Measurements from ENCODE around the gene LY86.

The LY86 gene

DNA sequence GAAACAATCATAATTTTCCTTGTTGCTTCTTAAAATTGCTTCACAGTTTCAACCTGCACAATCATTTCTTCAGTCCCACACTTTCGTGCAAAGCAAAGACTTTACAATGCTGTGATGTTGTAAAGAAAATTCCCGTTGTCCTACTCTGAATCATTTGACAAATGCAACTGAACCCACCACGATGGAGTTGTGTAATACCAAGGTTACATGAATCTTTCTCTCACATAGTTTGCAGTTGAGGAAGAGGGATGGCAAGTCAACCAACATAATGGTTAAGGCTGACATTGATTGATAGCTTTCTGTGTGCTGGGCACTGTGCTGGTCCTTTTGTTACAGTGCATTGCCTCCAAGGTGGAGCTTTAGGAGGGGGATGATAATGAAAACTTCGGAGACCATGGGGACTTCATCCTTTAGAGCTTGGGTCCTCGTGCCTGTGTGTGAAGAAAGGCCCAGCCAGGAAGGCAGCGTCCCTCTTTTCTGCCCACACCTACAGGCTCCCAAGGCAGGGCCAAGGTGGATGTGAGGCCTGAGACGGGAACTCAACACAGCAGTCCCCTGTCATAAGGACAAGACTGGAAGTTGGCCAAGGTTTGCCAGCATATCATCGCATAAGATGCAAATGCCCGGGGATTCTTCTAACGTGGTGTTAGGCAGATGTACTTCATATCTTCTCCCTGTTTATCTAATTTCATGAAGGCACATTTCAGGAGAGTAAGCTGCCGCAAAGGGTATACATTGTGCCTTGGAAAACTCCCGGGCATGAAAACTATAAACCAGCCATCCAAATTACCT is 96.9 kb downstream of the LY86 start:
- peak; percentile 92 for DNase-seq

DNA sequence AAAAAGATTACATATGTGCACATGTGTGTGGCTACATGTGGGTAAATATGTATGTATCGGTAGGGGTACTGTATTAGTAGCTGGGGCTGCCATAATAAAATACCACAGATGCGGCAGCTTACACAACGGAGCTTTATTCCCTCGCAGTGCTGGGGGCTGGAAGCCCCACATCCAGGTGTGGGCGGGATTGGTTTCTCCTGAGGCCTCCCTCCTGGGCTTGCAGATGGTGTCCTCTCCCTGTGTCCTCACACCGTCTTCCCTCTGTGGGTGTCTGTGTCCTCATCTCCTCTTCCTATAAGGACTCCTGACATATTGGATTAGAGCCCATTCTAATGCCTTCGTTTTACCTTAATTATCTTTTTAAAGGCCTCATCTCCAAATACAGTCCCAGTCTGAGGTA is 97.7 kb downstream of the LY86 start:
- DNase-seq: no peak

DNA sequence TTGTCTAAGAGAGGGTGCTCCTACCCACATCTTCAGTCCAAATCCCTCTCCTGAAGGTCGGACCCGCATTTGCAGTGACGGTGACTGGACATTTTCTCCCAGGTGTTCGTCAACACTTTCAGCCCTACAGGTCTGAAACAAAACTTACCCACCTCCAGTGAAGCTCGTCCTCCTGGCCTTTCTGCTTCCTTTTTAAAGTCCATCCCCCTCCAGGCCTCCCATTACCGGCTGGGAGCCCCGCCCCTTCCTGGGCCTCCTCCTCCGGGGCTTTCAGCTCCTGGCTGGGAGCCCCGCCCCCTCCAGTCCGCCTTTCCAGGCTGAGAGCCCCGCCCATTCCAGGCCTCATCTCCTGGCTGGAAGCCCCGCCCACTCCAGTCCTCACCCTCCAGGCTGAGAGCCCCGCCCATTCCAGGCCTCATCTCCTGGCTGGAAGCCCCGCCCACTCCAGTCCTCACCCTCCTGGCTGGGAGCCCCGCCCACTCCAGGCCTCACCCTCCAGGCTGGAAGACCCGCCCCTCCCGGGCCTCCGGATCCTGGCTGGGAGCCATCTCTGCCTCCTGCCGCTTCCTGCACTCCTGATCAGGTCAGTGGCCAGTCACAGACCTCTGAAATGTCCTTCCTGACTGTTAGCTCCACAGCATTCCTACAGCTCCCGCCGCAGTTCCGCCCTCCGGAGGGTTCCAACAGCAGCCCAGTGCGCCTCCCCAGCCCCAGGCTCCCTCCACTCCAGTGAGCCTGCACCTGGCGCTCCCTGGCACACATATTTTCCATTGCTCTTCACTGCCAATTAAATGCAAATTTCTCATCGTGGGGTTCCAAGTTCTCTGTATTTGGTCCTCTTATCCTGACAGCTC is 98.5 kb downstream of the LY86 start:
- DNase-seq: peak; percentile 64

DNA sequence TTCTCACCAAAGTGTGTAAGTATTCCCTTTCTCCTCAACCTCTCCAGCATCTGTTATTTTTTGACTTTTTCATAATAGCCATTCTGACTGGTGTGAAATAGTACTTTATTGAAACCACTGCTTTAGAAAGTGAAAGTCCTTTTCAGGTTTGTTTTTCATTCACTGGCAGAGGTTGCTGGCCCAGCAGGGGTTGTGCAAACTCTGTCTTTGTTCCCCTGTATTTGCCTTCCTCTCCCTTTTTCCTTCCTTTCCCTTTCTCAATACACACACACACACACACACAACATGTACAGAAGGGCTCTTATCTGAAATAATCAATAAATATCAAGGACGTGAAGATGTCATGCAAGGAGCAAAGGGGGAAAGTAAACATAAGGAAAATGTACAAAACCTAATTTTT is 99.8 kb downstream of the LY86 start:
- peak; percentile 76 for DNase-seq

GRCh38 chr6:6688951-6689350 is 100.4 kb downstream of the LY86 start:
- no peak for DNase-seq

DNA sequence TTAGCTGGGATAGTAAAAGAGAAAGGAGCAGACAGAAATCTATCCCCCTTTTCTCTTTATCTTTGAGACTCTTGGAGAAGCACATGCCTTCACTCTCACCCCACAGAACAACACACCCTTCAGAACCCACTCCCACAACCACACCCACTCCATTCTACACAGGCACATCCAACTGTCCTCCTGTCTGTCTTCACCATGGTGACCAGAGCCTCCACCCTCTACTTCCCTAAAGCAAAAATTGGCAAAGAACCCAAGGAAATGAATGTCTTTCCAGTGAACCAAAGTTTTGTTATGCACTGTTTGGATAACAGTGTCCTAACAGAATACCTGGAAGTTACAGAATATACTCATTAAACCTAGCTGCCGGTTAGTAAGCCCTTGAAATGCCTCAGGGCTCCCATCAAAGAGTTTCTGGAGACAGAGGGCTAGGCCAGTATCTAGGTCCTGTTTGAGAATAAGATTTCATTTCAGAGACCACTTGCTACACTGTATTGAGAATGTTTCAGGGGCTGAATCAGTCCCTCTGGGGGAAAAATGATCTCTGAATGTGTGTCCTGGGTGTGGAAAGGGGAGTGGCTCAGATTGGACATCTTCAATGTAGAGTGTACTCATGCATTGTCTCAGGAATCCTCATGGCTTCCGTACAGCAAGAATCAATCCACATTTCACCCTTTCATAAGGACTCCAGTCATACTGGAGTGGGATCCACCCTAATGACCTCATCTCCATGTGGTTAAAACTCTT is 101.1 kb downstream of the LY86 start:
- peak; percentile 40 for DNase-seq

GRCh38 chr6:6690144-6690483 is 101.6 kb downstream of the LY86 start:
- DNase-seq: no peak

DNA sequence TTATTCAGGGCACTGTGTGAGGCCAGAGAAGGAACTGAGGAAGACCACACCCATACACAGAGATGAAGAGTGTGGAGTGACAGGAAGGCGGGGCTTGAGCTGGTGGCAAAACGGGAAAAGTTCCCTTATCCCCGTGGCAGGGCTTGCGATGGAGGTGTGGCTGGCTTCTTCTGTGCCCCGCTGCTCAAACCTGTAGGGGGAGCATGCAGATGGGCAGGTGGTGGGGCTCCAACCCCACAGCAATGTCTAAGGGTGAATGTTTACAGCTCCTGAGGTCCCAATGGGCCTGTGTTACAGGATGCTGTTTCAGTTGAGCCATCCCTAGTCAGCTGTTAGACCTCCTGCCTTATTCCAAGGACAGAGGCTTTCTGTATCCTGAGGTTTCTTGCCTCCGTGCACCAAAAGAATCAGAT is 105.9 kb downstream of the LY86 start:
- no peak for DNase-seq

GRCh38 chr6:6694825-6695624 is 106.5 kb downstream of the LY86 start:
- DNase-seq: no peak

DNA sequence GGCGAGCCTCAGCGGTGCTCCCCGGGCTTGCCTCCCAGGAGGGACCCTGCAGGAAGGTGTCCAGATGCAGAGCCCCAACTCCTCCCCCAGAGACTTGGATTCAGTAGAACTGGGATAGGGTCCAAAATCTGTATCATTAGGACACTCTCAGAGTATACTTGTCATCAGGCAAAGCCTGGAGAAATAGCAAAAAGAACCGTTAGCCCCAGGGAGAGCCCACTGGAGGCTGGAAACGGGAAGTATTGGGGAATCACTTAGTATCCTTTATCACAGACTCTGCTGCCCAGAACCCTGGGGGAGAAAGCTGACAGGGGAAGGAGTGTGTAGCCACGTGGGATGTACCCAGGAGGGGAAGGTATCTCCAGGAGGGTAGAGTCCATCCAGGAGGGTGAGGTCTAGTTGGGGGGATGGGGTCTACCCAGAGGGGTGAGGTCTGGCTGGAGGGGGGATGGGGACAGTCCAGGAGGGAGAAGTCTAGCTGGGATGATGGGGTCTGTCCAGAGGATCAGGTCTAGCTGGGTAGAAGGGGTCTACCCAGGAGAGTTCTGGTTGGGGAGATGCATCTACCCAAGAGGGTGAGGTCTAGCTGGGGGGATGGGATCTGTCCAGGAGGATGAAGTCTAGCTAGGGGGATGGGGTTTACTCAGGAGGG is 107.2 kb downstream of the LY86 start:
- DNase-seq: peak; percentile 30

DNA sequence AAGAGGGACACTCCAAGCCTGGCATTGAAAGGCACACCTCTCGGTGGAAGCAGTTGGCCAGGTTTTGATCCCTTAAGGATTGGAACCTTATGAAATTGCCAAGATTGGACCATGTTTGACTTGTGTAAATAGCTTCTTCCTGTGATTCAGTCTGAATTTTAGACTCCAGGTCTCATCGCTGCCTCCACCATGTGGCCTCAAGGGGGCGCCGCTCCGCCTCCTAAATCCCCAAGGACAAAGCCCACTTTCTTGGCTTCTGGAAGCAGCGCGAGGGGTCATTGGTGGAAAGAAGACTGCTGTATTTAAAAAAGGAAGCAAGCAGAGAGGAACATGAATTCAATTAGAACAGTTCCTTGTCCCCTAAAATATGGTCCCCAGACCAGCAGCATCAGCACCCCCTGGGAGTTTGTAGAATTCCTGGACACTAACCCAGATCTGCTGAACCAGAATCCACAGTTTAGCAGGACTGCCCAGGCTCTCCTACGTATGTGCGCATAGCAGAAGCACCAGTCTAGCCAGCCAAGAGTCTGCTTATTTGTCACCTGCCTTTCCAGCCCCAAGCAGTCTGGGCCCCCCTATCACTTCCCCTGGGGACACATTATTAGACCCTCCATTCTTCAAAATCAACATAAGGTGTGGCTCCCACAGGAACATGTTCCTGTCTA is 108.5 kb downstream of the LY86 start:
- DNase-seq: peak; percentile 86

GRCh38 chr6:6697620-6698019 is 109.1 kb downstream of the LY86 start:
- peak; percentile 73 for DNase-seq

- DNase-seq: peak; percentile 82
Measured at GRCh38 chr6:6699741-6700367, 111.3 kb downstream of the LY86 start.

GRCh38 chr6:6700407-6701270 is 112.1 kb downstream of the LY86 start:
- DNase-seq: no peak

DNA sequence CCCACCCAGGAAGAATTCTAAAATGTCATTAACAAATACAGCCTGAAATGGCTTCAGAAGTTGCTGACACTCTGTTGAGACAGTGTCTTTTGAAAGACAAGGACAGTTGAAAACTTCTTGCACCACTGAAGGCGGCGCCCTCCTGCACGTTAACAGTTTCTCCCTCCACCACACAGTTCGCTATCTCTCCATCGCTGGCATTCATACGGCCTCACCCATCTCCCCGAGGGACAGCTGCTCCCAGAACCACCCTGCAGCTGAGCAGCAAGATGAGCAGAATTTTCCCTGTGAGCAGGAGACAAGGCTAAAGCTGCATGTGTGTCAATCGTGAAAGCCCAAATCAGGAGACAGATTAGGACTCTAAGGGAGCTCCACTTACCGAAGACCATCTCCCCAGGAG is 113.3 kb downstream of the LY86 start:
- DNase-seq: peak; percentile 65

DNA sequence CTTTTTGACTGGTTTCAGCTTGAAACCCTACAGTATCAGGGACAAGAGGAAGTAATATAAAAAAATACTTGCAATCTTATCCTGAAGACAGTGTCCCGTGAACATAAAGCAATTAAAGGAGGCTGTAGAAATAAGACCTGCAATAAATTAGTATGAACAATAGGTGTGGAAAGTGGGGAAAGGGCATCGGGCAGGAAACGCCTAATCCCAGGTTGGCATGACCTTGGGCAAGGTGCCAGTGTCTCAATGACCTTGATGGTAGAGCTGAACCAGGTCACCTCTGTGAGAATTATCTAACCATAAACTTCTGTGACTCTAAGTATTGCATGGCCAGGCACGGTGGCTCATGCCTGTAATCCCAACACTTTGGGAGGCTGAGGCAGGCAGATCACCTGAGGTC is 115.2 kb downstream of the LY86 start:
- DNase-seq: no peak

All from MV-4-11 (cell line).